Activated CD4-positive, CD25-positive, alpha-beta regulatory T cell treated with anti-CD3 and anti-CD28 coated beads, Interleukin-2, amount 50 U/mL, for 24 hours (primary cell): ENCODE measurements around the gene HOOK1.

ENCODE experiments used
- ATAC-seq, 2 donors: fragments of 150-1000 bp; cut with Tn5 transposase; one replicate each; pipeline ENCODE4 v1.10.0; 2021; ENCODE audit warnings: mild to moderate bottlenecking in 1 of 2, moderate library complexity in 1 of 2

Gene HOOK1

GRCh38 chr1:59814901-59815825 lies at the start of gene HOOK1:
TSS of gene HOOK1 (plus strand) at chr1:59814949. CDS start at chr1:59815118, 169 bp downstream.
- peak; percentile 11 to 18 for ATAC-seq

GRCh38 chr1:59765011-59765730 lies 49.6 kb upstream of the HOOK1 start:
- no peak for ATAC-seq

GRCh38 chr1:59766227-59766855 lies 48.4 kb upstream of the HOOK1 start:
- no peak for ATAC-seq

- no peak for ATAC-seq
Measured at GRCh38 chr1:59767119-59767518, 47.6 kb upstream of the HOOK1 start.

GRCh38 chr1:59768792-59769735 lies 45.7 kb upstream of the HOOK1 start:
- no peak for ATAC-seq

GRCh38 chr1:59769736-59770095 lies 45.0 kb upstream of the HOOK1 start:
- ATAC-seq, result no peak

GRCh38 chr1:59771361-59771760 lies 43.4 kb upstream of the HOOK1 start:
- no peak for ATAC-seq

- ATAC-seq, result no peak
Measured at GRCh38 chr1:59775480-59775879, 39.3 kb upstream of the HOOK1 start.

GRCh38 chr1:59776960-59777852 lies 37.5 kb upstream of the HOOK1 start:
- no peak for ATAC-seq

- ATAC-seq, result no peak
Measured at GRCh38 chr1:59779949-59780348, 34.8 kb upstream of the HOOK1 start.

- no peak for ATAC-seq
Measured at GRCh38 chr1:59788825-59789224, 25.9 kb upstream of the HOOK1 start.

GRCh38 chr1:59798600-59798999 lies 16.1 kb upstream of the HOOK1 start:
- ATAC-seq, result no peak

GRCh38 chr1:59803458-59804038 lies 11.2 kb upstream of the HOOK1 start:
- ATAC-seq, result no peak

GRCh38 chr1:59804301-59804700 lies 10.4 kb upstream of the HOOK1 start:
- ATAC-seq, result no peak

- ATAC-seq, result no peak
Measured at GRCh38 chr1:59805554-59805953, 9.2 kb upstream of the HOOK1 start.

- peak; percentile 95 to 97 for ATAC-seq
Measured at GRCh38 chr1:59814180-59814900, 409 bp upstream of the HOOK1 start.

GRCh38 chr1:59815892-59816291 lies 1.1 kb downstream of the HOOK1 start:
- ATAC-seq, result no peak

GRCh38 chr1:59816318-59816878 lies 1.6 kb downstream of the HOOK1 start:
- ATAC-seq, result no peak

- ATAC-seq, result no peak
Measured at GRCh38 chr1:59819566-59820438, 5.1 kb downstream of the HOOK1 start.
